Measurements from ENCODE around the gene SUGCT.

SUGCT gene

GRCh38 chr7:40098810-40099209, 36.0 kb upstream of the SUGCT start:
- Histone ChIP-seq H3F3A (ENCODE audit: insufficient read depth, low read length) (no peaks in the 10 kb centered on the region), H3K4me3 (ENCODE audit: low read length) (no peak overlapping the region), H3K27ac (ENCODE audit: low read length) (no peak overlapping the region), H3K4me2 (ENCODE audit: low read depth, low read length) (no peak overlapping the region), H3K4me1 (ENCODE audit: low read length) (no peaks in the 10 kb centered on the region), H3K9me2 (replicated peaks; ENCODE audit: insufficient read depth, low read length) (no peaks in the 10 kb centered on the region), H3K27me3 (replicated peaks; ENCODE audit: insufficient read depth, low read length) (no peaks in the 10 kb centered on the region), H2AFZ (ENCODE audit: low read length) (no peak overlapping the region), H3K79me2 (ENCODE audit: low read length) (no peaks in the 10 kb centered on the region), H3K36me3 (replicated peaks; ENCODE audit: insufficient read depth, low read length) (no peaks in the 10 kb centered on the region), H3K9ac (ENCODE audit: low read length) (no peak overlapping the region), H3K9me3 (replicated peaks; ENCODE audit: insufficient read depth, low read length) (no peaks in the 10 kb centered on the region), H4K20me1 (ENCODE audit: insufficient read depth, low read length) (no peaks in the 10 kb centered on the region)
- TF ChIP-seq CTCF (IDR thresholded peaks at IDR 0.05; ENCODE audit: low read length): no peak
- TF ChIP-seq EZH2phosphoT487 (IDR thresholded peaks at IDR 0.05; ENCODE audit: low read length): no peak
- no peak for TF ChIP-seq EZH2 (optimal IDR thresholded peaks at IDR 0.05; ENCODE audit: low read depth, low read length)
- DNase-seq: no peak

GRCh38 chr7:40099837-40100236, 35.0 kb upstream of the SUGCT start:
- Histone ChIP-seq H3K27me3 (replicated peaks; ENCODE audit: insufficient read depth, low read length) (no peaks in the 10 kb centered on the region), H3K79me2 (ENCODE audit: low read length) (no peaks in the 10 kb centered on the region), H3K36me3 (replicated peaks; ENCODE audit: insufficient read depth, low read length) (no peaks in the 10 kb centered on the region), H3K27ac (ENCODE audit: low read length) (no peak overlapping the region), H3K4me1 (ENCODE audit: low read length) (no peaks in the 10 kb centered on the region), H3K4me3 (ENCODE audit: low read length) (no peak overlapping the region), H3K9ac (ENCODE audit: low read length) (no peak overlapping the region), H3K9me3 (replicated peaks; ENCODE audit: insufficient read depth, low read length) (no peaks in the 10 kb centered on the region), H4K20me1 (ENCODE audit: insufficient read depth, low read length) (no peaks in the 10 kb centered on the region), H3K9me2 (replicated peaks; ENCODE audit: insufficient read depth, low read length) (no peaks in the 10 kb centered on the region), H2AFZ (ENCODE audit: low read length) (no peak overlapping the region), H3K4me2 (ENCODE audit: low read depth, low read length) (no peak overlapping the region), H3F3A (ENCODE audit: insufficient read depth, low read length) (no peaks in the 10 kb centered on the region)
- DNase-seq: no peak
- TF ChIP-seq EZH2 (optimal IDR thresholded peaks at IDR 0.05; ENCODE audit: low read depth, low read length): no peak
- no peak for TF ChIP-seq CTCF (IDR thresholded peaks at IDR 0.05; ENCODE audit: low read length)
- TF ChIP-seq EZH2phosphoT487 (IDR thresholded peaks at IDR 0.05; ENCODE audit: low read length): no peak

- Histone ChIP-seq H3K4me1 (ENCODE audit: low read length) (no peaks in the 10 kb centered on the region), H3K4me2 (ENCODE audit: low read depth, low read length) (no peak overlapping the region), H3F3A (ENCODE audit: insufficient read depth, low read length) (no peaks in the 10 kb centered on the region), H3K9ac (ENCODE audit: low read length) (no peak overlapping the region), H3K27ac (ENCODE audit: low read length) (no peak overlapping the region), H2AFZ (ENCODE audit: low read length) (no peak overlapping the region), H4K20me1 (ENCODE audit: insufficient read depth, low read length) (no peaks in the 10 kb centered on the region), H3K36me3 (replicated peaks; ENCODE audit: insufficient read depth, low read length) (no peaks in the 10 kb centered on the region), H3K27me3 (replicated peaks; ENCODE audit: insufficient read depth, low read length) (no peaks in the 10 kb centered on the region), H3K4me3 (ENCODE audit: low read length) (no peak overlapping the region), H3K9me3 (replicated peaks; ENCODE audit: insufficient read depth, low read length) (no peaks in the 10 kb centered on the region), H3K79me2 (ENCODE audit: low read length) (no peaks in the 10 kb centered on the region), H3K9me2 (replicated peaks; ENCODE audit: insufficient read depth, low read length) (no peaks in the 10 kb centered on the region)
- TF ChIP-seq CTCF (IDR thresholded peaks at IDR 0.05; ENCODE audit: low read length) (no peak), EZH2phosphoT487 (IDR thresholded peaks at IDR 0.05; ENCODE audit: low read length) (no peak), EZH2 (optimal IDR thresholded peaks at IDR 0.05; ENCODE audit: low read depth, low read length) (no peak)
- DNase-seq: no peak
Observed at GRCh38 chr7:40101201-40101600, 33.6 kb upstream of the SUGCT start.
